ENCODE measurements around the gene METTL3.
"Not testable (repeated sequence)": the region's sequence is repeated elsewhere in the genome, so short reads cannot be mapped to it uniquely, and the experiment has no call there.

Gene METTL3

DNA sequence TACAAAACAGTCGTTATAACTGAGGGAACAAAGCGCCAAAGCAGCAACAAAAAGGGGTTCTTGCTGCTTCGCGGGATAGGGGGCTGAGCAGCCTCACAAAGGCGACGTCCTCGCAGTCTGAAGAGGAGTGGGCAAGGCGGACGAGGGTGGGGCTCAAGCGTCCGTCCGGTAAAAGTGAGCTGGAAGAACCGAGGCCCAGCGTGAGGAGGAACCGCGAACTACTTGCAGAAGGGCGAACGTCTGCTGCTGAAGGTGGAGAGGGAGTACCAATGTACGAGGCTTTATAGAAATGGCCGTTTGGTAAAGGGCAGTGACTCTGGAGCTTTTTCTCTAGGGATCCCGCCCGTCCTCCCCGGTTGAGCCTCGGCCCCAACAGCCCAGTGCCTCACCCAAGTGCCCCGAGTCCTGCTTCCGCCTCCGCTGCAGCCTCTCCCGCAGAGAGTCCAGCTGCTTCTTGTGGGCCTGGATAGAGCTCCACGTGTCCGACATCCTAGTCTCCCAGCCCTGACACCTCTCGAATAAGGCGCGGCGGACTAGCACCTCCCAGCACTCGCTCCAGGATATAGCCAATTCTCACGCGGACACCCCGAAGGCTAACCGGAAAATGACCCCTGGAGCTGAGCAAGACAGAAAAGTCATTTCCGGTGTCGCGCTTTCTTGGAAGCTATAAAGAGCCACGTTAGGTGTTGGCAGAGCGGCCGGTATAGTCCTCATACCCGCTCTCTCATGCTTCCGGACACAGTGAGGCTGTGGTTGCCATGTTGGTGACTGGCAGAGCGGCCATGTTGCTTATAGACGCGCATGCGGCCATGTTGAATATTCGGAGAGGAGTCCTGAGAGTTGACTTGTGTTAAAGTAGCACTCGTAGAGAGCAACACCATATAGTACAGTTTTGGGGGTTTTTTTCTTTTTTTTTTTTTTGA lies at the start of gene METTL3:
Gene METTL3, minus strand, starts transcription at position 606 of the 923 bp plus-strand sequence. Its CDS starts 117 bp downstream, at position 489.
- peak; percentile 100 for ATAC-seq
- DNase-seq, result peak; percentile 89

DNA sequence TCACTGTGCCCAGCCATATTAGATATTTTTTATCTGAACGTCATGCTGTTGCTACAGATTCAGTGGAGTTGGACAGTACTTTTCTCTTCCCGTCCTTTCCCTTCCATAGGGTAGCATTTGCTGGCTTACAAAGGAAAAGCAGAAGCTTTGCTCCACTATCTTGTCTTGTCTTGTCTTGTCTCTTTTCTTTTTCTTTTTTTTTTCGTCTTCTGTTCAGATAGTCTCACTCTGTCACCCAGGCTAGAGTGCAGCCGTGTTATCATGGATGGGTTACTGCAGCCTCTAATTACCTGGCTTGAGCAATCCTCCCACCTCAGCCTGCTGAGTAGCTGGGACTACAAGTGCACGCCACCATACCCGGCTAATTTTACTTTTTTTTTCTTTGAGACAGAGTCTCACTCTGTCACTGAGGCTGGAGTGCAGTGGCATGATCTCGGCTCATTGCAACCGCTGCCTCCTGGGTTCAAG lies 47.6 kb upstream of the METTL3 start:
- no peak for ATAC-seq
- no peak for DNase-seq

DNA sequence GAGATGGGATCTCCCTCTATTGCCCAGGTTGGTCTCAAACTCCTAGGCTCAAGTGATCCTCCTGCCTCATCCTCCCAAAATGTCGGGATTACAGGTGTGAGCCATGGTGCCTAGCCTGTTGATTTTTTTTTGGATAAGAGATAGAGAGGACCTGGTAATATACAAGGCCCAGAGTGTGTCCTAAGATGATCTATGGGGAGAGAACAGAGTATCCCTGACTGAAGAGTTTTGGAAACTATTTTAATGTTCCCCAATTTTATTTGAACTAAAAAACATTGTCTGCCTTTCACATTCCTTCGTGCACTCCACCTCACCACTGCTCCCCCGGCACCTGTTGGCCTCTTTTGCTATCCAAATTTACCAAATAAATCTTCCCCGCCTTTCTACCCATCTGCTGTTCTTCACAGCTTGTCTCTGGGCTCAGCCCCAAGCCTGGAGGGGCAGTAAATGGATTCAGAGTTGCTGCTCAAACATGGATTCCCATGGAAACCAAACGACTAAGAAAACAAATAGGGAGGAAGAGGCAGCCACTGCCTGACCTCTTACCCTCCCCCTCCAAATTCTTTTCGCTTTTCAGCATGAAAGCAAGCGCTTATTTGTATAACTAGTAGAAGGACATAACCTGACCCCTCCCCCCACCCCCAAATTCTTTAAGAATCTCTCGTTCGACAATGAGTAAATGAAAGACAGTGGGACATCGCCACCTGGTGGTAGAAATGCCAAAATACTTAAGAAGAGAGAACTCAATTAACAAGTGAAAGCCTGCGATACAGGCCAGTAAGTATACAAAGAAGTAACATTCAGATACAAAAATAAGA lies 46.2 kb upstream of the METTL3 start:
- DNase-seq, result peak; percentile 72
- peak; percentile 65 for ATAC-seq

GRCh38 chr14:21556378-21557083 lies 45.4 kb upstream of the METTL3 start:
- ATAC-seq (no peak), DNase-seq (no peak)

- ATAC-seq, result no peak
- DNase-seq, result no peak
These were observed 42.1 kb upstream of the METTL3 start for GRCh38 chr14:21553266-21553665.

DNA sequence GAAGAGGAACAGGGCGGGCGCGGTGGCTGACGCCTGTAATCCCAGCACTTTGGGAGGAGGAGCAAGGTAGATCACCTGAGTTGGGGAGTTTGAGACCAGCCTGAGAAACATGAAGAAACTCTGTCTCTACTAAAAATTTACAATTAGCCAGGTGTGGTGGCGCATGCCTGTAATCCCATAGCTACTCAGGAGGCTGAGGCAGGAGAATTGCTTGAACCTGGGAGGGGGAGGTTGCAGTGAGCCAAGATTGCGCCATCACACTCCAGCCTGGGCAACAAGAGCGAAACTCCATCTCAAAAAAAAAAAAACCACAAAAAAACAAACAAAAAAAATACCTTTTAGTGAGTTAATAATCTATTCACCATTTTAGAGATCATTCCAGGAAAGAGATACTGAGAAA lies 33.4 kb upstream of the METTL3 start:
- not testable (repeated sequence) for DNase-seq, ATAC-seq

DNA sequence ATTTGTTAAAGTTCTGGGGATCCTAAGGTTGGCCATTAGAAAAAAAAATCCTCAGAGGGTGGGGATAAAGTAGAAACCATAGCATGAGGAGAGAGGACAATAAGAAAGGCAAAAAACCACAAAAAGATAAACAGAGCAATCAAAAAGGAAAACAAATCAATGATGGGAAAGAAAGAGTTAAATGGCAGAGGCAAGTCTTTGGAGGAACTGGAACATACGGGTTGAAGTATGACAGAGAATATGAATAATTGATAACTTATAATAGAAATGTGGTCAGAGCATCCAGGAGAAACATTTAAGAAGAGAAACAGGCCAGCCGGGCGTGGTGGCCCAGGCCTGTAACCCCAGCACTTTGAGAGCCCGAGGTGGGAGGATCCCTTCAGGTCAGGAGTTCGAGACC lies 32.8 kb upstream of the METTL3 start:
- no peak for ATAC-seq
- DNase-seq, result no peak

DNA sequence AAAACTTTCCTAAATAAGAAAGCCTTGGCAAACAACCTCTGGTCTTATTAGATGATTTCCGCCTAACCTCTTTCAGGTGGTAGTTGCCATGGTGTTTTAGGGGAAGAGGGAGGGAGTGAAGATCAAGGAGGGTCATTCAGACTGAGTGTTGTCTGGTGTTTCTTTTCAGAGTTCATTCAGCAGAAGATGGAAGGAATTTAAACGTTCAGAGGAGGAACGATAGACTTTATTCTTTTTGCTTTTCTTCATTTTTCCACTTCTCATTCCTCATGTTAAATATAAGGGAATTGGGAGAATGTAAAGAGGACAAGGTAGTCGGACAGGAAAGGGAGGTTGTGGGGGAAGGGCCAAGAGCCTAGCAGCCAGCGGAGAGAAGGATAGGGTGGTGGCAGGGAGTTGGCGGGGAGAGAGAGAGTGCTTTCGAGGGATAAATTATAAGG lies 32.4 kb upstream of the METTL3 start:
- DNase-seq (no peak), ATAC-seq (no peak)

- DNase-seq, result no peak
These were observed 30.4 kb upstream of the METTL3 start for GRCh38 chr14:21541413-21542074.

GRCh38 chr14:21539189-21539940 lies 28.2 kb upstream of the METTL3 start:
- DNase-seq, result no peak
- no peak for ATAC-seq

More at GRCh38 chr14:21541413-21542074, 30.4 kb upstream of the METTL3 start:
- no peak for ATAC-seq

- no peak for ATAC-seq
- no peak for DNase-seq
These were observed 25.9 kb upstream of the METTL3 start for GRCh38 chr14:21537090-21537424.

GRCh38 chr14:21536418-21537089 lies 25.4 kb upstream of the METTL3 start:
- ATAC-seq (no peak), DNase-seq (no peak)

DNA sequence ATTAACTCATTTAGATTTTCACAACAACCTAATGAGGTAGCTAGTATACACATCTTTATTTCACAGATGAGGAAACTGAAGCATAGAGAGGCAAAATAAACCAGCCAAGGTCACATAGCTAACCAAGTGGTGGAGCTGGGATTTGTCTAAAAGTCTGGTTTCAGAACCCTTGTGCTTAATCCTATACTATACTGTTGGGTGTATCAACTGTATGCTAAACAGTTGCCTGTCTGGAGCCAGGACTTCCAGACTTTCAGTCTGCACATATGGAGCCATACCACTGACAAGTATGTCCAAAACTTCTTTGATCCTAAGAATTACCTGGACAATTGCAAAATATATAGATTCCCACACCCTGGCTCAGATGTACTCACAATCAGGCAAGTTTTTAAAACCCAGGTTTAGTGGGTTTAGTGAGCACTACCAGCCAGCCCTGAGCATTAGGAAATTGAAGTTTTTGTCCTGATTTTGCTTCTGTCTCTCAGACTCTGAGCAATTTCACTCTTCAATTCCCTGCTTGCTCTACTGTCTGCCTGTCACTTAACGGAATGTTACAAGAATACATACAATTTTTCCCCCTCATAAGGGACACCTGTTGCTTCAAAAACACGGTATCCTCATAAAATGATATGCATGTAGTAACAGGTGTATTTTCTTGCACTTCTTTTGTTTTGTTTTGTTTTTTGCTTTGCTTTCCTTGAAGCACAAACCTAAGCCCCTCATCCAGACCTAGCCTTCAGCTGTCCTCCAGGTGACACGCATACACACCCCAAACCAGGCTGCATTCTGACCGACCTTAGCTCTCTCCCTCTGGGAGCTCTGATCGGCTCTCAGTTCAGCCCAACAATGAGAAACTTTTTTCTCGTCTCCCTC lies 24.6 kb upstream of the METTL3 start:
- no peak for ATAC-seq
- no peak for DNase-seq

DNA sequence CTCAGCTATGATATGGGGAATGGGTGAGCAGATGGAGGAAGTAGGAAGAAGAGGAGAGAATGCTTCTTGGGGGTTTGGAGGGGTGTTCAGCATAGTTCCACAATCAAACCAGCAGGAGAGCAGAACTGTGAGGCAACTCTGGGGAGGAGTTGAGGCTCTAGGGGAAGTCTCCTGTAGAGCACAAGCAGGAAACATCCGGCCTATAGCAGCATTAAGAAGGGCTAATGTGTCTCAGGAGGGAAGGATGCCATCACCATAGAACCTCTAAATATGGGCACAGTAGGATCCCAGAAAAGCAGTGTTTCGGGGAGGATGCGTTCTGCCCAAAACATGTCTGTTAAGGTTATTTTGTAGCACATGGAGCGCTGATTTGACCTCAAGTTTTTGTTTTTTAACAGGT lies 23.4 kb upstream of the METTL3 start:
- ATAC-seq (no peak), DNase-seq (no peak)

DNA sequence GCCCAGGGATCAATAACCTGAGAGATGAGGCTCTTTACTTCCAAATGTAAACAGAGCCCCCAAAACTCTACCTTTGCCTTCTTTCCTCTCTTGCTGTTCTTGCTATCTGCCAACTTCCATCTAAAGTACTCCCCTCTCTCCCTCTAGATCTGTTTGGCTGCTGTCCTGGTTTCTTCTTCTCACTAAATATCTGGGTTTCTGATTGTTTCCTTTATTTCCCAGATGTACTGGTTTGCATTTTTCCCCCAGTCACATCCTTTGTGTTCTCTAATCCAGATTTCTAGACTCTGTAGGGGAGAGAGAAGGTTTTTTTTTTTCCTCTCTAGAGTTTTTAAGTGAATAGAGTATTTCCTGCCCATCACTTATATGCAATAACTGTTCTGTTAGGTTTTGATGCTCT lies 22.2 kb upstream of the METTL3 start:
- DNase-seq (no peak), ATAC-seq (no peak)

DNA sequence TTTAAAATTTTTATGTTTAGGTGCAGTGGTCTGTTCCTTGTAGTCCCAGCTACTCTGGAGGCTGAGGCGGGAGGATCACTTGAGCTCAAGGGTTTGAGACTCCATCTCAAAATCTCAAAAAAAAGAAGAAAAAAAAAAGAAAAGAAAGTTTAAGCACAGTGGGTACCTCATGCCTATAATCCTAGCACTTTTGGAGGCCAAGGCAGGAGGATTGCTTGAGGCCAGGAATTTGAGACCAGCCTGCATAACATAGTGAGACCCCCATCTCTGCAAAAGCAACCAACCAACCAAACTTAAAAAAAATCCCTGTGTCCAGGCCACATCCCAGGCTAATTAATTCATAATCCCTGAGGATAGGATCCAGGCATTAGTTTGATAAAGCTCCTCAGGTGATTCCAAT lies 18.4 kb upstream of the METTL3 start:
- ATAC-seq, result no peak
- no peak for DNase-seq

DNA sequence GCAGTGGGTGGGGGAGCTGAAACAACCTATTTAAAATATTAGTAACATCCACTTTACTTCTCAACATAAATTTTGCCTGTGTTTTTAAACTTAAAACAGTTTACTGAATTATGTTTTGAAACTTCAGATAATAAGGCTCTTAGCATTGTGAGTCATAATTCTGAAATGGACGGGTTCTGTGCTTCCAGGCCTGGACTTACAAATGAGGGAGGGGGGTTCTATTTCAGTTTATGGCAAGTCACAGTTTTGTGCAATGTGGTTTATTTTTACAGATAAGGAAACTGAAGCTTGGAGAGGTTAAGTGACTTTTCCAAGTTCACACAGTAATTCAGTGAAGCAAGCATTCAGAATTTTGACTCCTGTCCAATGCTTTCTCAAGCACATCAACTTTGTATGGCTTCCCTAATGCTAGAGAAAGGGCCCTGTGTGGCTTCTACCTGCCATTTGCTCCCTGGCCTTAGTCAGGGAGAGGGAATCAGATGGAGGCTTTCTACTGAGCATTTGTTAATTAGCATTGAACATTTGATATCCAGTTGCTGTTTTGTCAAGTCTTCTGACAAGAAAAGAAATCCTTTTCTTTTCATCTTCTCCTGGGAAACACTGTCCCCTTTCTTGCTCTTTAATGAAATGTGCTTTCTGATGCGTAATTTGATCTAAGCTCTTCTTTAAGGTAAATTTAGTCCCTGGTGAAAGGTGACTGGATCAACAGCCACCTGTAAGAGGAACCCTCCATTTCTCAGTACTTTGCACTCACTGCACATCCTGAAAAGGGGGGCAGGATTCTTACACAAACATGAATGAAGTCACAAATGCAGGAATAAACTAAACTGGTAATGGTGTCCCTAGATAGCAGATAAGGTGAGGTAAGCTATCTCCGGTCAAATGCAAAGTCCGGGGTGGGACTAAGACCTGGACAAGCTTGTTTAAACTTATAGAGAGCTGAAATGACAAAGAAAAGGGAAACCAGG lies 17.5 kb upstream of the METTL3 start:
- no peak for DNase-seq

GRCh38 chr14:21527318-21527679 lies 16.2 kb upstream of the METTL3 start:
- ATAC-seq (no peak), DNase-seq (no peak)

More for the DNA sequence above, 17.5 kb upstream of the METTL3 start:
- no peak for ATAC-seq
